NCI-H2196 (cell line): ENCODE measurements around the gene CCL11.

Experiments
- DNase-seq: peaks from one replicate; lab custom pipeline; 2025; ENCODE audit not compliant: unreplicated experiment; lab: John Stamatoyannopoulos, UW

The CCL11 gene

DNA sequence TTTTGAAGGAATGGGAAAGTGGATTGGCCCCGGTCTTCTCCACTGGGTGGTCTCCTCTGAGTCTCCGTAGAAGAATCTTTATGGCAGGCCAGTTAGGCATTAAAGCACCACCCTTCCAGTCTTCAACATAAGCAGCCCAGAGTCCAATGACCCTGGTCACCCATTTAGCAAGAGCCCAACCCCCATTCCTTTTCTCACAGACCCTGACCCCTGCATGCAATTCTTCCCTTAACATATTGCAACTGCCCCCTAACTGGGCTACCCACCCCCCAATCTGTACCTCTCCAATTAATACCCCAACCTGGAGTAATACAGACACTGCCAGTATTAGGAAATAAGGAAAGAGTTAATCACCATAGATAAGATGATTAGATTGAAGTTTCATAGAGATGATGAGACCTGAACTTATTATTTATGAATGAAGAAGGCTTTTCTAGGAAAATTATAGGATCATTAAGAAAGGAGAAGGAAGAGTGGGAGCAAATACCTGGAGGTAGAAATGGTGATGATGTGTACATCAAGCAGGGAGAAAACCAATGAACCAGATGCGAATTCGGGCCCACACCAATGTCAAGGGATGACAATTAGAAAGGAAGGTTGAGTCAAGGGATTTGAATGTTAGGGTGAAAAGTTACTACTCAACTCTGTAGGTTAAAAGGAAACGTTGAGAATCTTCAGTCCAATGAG, 28.1 kb upstream of the CCL11 start:
- no peak for DNase-seq

DNA sequence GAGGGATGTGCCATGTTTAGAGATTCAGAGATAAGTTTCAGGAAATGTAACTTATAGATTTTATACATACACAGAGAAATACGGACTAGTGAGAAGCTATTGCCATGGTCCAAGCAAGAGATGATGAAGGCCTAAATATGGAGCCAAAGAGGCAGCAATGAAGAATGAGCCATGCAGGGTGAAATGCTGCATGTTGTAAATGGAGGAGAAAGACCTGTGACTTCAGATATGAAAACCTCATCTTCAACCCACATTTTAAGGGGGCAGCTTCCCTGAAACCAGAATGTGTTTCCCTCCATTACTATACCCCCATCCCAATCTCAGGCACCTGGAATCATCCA, 27.6 kb upstream of the CCL11 start:
- no peak for DNase-seq

DNA sequence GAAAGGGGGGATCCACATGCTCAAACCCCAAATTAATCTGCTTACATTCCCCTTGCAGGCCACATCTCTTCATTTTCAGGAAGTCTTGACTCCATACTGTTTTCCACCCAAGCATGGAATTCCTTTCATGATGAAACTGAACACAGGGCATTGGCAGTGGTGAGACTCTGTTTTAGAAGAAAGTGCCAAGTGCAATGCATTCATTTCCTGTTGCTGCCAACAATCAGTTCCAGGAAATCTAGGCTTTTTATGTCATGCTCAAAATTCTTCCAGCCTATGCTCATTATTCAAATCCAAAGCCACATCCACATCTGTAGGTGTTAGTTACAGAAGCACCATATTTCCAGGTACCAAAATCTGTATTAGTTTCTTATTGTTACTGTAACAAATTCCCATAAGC, 26.4 kb upstream of the CCL11 start:
- DNase-seq: no peak

DNA sequence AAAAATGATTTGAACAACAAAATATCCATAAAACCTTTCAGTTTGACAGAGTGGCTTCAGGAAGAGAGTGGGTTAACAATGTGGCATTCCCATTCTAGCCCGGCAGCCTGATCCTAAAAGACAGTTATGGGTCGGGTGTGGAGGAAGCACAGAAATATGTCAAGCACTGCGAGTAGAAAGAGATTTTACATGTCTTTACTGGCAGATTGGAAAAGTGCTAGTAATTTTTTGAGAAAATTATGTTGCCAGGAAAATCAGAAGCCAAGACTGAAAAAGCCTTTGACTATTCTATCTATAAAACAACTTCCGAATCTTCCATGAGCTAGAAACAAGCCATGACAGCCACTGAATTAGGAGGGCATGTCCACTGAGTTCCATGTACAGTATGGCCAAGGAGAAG, 24.7 kb upstream of the CCL11 start:
- DNase-seq: no peak

DNA sequence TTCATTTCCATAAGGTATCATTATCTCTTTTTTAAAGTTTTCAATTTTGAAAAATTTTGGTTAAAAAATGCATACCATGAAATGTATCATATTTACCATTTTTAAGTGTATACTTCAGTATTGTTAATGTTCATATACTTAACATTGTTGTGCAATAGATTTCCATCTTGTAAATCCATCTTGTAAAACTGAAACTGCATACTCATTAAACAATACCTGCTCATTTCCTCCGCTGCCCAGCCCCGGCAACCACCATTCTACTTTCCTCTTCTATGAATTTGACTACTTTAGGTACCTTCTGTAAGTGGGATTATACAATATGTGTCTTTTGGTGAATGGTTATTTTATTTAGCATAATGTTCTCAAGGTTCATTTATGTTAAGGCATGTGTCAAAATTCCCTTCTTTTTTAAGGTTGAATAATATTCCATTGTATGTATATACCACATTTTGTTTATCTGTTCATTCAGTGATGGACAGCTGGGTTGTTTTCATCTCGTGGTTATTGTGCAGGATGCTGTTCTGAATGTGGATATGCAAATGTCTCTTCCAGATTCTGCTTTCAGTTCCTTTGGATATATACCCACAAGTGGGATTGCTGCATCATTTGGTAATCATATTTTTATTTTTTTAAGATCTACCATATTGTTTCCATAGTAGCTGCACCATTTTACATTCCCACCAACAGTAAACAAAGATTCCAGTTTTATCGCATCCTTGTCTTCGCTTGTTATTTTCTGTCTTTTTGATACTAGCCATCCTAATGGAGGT, 23.8 kb upstream of the CCL11 start:
- DNase-seq: no peak

DNA sequence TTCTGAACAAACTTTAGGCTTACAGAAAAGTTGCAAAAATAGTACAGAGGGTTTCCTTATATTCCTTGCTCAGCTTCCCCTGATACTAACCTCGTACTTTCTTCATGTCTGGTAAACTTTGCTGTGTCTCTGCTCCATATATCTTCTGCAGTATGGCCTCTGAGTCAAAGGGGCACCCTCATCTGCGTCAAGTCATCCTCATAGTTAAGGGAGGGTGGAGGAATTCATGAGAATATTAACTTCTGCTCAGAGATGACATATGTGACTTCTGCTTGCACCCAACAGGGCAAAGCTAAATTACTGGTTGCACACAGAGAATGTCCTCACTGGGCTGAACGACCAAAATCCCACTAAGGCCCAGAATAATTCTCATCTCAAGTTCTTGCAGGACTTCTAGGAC, 19.8 kb upstream of the CCL11 start:
- DNase-seq: no peak

DNA sequence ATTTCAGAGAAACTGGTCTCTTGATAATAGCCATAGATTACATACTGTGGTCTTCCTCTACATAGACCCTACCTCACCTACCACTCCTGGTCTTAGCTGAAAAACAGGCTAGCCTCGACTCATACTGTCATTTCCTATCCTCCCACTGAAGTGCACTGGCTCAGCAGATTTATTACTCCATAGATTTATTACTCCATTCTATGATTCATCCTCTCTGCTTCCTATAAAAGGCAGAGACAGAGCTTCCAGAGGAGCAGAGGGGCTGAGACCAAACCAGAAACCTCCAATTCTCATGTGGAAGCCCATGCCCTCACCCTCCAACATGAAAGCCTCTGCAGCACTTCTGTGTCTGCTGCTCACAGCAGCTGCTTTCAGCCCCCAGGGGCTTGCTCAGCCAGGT, 15.6 kb upstream of the CCL11 start, which contains the start of gene CCL7:
Gene CCL7, plus strand, starts transcription at position 253 of the 400 bp plus-strand sequence. Its CDS starts 70 bp downstream, at position 323.
- no peak for DNase-seq

DNA sequence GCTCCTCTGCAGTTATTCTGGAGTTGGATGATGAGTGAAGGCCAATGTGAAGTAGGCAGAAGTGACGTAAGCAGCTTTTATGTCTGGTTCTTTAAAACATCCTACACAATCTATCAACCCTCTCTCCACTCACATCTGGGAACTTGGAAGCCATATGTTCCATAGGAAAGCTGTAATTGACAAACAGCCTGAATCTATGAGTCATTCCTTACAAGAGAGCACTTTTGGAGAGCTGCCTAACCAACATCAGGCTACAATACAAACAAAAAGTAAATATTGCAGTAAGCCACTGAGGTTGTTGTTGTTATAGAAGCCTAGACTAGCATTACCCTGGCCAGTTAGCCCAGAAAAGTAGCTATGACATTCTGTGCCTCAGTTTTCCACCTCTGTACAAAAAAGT, 9.7 kb upstream of the CCL11 start:
- DNase-seq: no peak

DNA sequence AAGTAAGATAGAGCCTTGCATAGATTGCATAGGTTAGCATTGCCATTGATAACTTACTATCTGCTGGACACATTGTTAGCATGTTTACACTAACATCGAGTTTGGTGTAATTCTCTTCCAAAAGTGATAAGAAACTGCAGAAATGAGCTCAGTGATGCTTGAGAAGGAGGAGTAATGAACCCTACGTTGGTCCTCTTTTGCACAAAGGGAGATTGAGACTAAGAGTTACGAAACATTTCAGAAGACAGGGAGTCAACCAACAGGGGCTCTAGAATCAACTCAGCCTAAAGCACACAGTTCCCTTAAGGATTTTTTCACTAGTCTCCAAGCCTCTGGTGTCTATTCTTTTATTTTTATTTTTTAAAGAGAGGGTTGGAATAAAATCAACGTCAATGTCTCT, 8.7 kb upstream of the CCL11 start:
- no peak for DNase-seq

DNA sequence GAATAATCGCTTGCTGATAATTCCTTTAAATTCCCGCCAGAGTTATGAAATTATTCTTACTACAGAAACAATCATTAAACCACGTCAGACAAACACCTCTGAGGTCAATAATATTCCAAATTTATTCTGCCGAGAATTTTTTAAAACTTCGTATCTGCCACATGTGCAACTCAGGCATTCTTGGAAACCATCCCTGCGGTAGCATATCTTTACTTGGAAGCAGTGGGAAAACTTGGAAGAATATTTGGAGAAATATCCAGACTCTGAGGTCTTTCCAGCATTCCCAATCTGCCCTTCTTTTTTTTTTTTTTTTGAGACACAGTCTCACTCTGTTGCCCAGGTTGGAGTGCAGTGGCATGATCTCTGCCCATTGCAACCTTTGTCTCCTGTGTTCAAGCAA, 2.0 kb upstream of the CCL11 start:
- no peak for DNase-seq

DNA sequence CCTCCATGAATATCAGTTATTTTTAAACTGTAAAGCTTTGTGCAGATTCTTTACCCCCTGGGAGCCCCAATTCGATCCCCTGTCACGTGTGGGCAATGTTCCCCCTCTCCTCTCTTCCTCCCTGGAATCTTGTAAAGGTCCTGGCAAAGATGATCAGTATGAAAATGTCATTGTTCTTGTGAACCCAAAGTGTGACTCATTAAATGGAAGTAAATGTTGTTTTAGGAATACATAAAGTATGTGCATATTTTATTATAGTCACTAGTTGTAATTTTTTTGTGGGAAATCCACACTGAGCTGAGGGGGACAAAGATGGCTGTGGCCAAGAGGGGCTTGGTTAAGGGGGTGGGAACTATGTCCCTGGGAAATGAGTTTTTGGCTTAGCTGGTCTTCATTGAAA, 2.3 kb downstream of the CCL11 start:
- DNase-seq: no peak

DNA sequence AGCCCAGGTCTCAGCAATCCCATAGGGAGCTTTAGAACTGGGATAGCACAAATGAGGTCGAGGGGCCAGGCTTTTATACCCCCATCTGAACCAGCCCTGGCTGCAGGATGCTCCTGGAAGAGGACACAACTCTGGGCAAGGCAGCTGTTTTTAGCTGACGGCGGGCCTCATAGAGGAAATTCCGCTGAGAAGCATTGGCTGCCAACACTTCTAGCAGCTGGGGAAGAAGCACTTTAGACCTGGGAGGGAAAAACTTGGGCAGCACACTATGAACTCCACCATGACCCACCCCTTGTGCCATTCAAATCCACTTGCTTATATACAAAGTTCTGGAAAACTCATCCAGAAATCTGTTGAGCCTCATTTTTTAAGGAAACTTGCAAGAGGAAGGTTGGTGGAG, 5.0 kb downstream of the CCL11 start:
- DNase-seq: no peak

DNA sequence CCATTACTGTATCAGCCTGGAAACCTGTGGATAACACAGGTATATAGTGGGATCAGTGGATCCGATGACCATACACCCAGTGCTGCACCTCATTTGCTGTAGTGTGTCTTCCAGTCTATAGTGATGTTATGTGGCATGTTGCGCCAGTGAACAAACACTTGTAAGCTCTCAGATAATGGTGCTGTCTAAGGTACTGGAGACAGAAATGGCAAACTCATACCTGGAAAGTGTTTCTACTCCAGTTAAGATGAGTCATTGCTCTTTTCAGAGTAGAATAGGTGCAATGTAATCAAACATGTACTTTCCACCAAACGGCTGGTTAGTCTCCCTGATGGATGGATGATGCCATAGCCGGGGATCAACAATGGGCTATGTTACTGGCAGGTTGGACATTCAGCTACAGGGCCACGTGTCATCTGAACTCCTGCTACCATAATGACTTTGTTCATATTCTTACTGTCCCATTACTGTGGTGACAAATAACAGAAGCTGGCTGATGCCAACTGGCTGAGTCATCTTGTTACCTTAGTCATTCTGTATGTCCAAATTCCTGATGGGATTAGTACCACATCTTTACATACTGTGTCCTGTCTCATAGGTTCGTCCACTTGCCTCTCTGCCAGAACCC, 6.3 kb downstream of the CCL11 start:
- no peak for DNase-seq

DNA sequence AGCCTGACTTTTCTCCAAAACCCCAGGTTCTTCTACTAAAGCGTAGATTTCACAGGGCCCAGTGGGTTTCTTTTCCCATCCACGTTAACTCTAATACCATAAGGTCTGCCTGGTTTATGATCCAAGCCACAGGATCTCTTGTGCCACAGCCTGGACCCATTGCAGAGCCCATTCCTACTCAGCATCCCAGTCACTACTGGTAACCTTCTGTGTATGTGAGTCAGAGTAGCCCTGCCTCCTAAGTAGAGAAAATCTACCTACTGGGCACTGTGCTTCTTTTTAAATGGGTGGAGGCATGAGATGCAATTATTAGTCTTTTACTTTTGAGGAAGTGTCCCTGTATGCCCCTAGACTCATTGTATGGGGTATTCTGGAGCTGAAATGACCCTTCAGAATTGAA, 13.5 kb downstream of the CCL11 start:
- DNase-seq: no peak

DNA sequence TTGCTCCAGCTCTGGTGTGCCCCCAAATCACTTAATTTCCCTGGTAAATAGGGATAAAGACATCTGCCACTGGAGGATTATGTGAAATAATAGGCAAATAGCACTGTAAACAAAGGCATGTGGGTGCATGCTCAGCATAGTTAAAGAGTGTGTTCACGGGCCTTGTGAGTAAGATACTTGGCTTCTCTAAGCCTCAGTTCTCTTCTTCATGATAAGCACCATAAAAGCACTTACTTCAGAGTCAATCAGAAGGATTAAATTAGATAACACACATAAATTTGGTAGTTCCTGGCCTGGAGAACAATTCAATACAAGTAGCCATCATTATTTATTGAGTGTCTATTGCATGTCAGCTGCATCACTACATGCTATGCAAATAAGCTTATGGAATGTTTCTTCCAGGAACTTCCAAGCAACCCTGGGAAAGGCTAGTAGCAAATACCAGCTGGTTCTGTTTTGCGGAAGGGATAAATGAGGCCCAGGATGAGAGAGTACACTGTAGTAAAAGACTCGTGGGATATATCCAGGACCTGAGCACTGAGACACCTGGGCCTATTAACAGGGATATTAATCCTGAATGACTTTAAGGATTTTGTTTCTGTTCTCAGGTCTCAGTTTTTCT, 14.5 kb downstream of the CCL11 start:
- no peak for DNase-seq

DNA sequence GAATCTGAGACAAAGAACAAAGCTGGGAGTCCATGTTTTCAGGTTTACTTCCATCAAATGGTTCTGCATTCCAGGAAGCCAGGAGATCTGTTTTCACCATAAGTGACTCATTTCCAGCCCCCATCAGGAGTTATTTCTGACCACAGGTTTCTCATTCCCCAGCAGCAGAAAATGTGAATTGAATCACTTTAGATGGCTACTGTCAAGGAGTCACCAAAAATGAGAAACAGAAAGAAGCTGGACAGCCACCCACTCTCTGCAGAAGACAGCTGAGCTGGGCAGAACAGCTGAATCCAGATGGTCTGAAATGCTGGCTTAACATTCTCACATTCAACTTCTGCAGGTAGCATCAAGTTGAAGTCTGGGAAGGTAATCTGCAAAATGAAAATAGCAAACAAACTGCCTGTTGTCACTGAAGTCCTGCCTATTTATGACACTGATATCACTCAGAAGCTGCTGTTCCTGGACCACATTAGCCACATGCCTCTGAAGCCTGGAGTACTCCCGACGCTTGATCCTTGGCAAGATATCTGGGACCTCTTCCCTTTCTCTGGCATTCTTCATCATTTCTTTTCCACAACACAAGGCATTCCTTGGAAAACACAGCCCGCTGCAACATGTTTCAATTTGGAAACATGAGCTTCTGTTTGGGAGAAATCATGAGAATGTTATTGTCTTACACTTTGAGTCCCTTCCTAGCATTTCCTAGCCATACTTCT, 15.3 kb downstream of the CCL11 start:
- DNase-seq: no peak

DNA sequence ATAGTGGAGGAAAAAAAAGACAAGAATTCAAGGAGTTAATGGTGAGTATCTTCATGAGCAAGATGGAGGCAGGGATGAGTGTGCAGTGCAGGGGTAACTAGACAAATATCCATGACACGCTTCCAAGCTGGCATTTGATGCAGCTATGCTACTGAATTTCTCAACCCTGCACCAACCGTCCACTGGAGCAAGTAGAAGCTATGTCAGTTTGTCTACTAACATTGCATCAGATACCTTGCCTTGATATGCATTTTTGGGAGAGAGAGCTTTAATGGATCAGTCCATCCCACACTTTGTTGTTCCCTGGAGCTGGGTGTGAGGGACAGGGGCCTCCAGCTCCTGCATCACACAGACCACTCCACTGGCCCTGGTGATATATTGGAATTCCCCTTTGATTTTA, 16.4 kb downstream of the CCL11 start:
- DNase-seq: no peak

DNA sequence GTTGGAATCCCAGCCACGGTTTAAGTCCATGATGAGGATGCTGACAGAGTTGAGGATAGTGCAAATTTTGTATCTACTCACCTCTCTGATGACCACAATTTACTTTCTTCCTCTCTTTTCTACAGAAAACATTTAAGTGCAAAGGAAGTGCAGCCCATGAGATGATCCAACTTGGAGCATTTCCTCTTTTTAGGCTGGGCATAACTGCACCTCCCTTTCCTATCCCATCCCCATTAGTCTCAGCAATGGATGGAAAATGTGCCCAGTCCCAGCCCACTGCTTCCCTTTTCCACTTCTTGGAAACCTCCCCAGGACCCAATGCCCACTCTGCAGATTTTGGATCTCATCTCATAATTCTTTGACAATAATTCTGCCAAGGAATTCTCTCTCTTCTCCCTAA, 17.1 kb downstream of the CCL11 start:
- no peak for DNase-seq

DNA sequence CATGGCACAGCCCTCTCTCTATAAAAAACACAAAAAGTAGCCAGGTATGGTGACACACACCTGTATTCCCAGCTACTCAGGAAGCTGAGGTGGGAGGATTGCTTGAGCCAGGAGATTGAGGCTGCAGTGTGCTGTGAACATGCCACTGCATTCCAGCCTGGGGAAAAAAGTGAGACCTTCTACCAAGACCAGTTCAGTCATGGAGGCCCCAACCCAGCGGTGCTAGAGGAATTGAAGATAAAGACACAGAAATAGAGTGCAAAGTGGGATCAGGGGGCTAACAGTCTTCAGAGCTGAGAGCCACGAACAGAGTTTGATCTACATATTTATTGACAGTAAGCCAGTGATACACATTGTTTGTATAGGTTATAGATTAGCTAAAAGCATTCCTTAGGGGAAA, 18.1 kb downstream of the CCL11 start:
- no peak for DNase-seq

DNA sequence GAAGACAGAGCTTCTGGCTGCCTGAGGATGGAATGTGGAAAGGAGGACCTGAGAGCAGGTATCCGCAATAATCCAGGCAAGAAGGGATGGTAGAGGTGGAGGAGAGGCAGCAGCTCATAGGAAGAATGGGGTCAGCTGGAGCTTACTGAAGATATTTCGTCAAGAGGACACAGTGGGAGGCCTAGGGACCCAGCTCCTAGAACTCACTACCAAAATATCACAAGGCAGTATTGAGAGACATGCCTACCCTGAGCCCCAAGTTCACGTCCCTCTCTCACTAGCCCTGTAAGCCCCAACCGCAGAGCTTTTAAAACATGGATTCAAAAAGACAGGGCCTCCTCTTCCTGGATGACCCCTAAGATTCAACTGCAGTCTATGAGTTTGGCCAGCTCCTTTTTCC, 19.5 kb downstream of the CCL11 start:
- DNase-seq: no peak

DNA sequence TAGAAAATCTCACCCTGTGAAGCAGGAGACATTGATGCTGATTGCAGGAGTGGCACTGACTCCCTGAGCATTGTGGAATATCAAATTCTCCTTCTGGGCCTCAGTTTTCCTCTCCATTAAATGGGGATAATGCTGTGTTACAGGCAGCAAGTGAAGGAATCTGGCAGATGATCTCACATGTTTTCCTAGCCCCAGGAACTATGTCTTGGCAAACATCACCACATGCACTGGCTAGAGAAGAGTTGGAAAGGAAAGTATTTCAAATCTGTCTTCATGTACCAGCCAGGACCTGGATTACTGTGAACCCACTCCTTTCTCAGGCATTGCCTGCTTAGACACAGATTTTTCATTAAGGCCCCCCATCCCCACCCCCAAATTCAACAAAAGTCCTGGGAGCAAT, 20.1 kb downstream of the CCL11 start:
- no peak for DNase-seq
